ENCODE results near the gene RCSD1.
"Not testable (repeated sequence)": the region's sequence is repeated elsewhere in the genome, so short reads cannot be mapped to it uniquely, and the experiment has no call there.

RCSD1 gene

DNA sequence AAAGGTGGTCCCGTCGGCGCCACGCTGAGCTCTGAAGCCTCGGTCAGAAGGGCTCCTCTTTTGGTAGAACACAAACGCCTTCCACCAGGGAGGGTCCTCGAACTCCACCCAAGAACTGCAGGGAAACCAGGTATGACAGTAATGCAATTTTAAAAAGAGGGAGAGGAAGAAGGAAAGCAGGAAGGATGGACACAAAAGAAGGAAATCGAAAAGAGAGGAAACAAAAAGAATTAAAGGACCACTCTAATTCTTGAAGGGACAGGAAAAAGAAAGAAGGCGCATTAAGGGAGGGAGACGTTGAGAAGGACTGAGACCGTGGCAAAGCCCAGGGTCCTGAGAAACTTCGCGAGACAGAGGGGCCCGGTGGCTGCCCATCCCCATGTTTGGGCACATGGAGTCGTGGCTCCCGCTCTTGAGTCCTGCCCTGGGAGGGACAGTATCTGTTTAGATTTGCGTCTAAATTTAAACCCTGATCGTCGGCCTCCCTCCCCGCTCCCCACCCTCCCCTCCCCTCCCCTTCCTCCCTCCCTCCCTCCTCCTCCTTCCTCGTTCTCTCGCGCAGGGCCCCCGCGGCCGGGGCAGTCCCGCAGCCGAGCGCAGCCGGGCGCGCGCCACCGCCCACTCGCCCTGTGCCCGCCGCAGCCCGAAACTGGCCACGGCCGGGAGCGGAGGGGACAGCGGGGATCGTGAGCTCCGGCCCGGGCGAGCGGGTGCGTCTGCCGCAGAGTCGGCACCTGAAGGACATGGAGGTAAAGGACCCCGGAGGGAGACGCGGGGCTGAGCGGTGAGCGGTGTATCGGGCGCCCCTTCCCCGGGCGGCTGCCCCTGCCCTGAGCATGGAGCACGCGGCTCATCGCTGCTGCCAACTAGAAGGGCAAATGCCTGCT is at the start of gene RCSD1:
Gene RCSD1, plus strand, starts transcription at position 552 of the 887 bp plus-strand sequence. Its CDS starts 192 bp downstream, at position 744.
- FAIRE-seq (no peak), DNase-seq (ENCODE audit: insufficient read length, low spot score) (no peak)

DNA sequence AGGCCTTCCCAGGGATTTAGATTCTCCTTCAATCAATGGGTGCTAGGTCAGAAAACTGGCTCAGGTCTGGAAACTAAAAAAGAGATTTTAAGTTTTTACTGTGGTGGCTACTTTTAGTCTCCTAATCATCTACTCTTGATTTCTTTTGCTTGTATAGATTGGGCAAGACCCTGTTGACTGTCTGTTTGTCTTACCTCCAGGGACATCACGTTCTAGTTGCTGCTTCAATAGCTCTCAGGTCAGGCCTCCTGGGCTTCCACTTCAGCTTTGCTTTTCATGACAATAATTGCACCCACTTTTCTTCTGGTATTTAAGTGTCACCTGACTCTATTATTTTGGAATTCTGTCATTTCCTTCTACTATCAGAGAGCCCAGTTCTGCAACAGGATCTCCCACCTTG is 48.0 kb upstream of the RCSD1 start:
- DNase-seq (ENCODE audit: insufficient read length, low spot score) (no peak), FAIRE-seq (no peak)

DNA sequence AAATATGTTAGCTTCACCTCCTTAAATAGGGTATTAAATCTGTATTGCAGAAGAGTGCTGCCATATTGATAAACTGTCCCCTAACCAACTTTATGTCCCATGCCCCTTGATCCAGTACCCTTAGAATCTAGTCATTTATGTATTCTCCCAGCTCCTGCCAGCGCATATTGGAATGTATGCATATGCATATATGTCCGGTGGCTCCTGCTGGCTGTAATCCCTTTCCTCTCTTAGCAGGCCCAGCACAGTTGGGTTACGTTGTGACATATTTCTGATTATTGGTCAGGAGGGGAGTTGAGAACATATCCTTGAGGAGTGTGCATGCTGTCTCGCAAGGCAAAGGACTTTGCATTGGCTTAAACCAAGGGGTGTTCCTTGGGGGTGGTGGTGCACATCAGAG is 47.3 kb upstream of the RCSD1 start:
- DNase-seq (ENCODE audit: insufficient read length, low spot score) = no peak
- no peak for FAIRE-seq

- no peak for DNase-seq (ENCODE audit: insufficient read length, low spot score)
- no peak for FAIRE-seq
Measured at GRCh38 chr1:167584581-167584980, 45.5 kb upstream of the RCSD1 start.

DNA sequence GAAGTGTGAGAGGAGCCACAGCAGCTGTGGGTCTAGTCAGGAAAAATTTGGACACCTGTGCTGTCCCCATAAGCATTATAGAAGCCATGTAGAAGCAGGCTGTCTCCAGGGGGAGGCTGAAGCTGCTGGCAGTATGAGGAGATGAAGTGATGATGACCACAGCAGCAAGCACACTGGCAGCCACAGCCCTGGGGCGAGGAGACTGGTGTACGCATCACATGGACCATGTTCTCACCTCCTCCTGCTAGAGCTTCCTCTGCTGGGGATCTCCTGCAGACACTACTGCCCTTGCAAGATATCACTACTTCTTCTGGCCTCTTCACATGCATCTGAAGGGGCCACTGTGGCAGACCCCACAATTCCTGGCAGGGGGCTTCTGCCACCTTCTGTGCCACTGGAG is 42.7 kb upstream of the RCSD1 start:
- FAIRE-seq (no peak), DNase-seq (ENCODE audit: insufficient read length, low spot score) (no peak)

DNA sequence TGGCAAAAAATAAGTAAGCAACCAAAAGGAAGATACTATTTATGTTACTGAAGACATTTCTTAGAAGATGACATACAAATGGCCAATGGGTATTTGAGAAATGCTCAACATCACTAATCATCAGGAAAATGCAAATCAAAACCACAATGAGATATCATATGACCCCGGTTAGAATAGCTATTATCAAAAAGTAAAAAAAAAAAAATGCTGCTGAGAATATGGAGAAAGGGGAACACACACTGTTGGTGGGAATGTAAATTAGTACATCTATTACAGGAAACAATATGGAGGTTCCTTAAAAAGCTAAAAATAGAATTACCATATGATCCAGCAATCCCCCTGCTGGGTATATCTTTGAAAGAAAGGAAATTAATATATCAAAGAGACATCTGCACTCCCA is 42.2 kb upstream of the RCSD1 start:
- DNase-seq (ENCODE audit: insufficient read length, low spot score) (no peak), FAIRE-seq (no peak)

- DNase-seq (ENCODE audit: insufficient read length, low spot score) (no peak), FAIRE-seq (no peak)
Measured at GRCh38 chr1:167588361-167588760, 41.7 kb upstream of the RCSD1 start.

- FAIRE-seq (no peak), DNase-seq (ENCODE audit: insufficient read length, low spot score) (no peak)
Measured at GRCh38 chr1:167592475-167592874, 37.6 kb upstream of the RCSD1 start.

GRCh38 chr1:167593860-167594259 is 36.2 kb upstream of the RCSD1 start:
- DNase-seq (ENCODE audit: insufficient read length, low spot score) = no peak
- FAIRE-seq = no peak

DNA sequence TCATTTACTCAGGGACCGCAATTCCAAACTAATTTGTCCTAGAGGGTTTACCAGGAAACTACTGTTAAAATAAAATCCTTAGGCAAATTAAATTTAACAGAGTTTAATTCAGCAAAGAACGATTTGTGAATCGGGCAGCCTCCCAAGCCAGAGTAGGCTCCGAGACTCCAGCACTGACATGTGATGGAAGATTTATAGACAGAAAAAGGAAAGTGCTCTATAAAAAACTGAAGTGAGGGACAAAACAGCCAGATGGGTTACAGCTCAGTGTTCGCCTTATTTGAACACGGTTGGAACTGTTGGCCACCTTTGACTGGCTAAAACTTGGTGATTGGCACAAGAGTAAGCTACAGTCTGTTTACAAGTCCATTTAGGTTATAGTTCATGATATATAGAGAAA is 35.2 kb upstream of the RCSD1 start:
- no peak for FAIRE-seq

DNA sequence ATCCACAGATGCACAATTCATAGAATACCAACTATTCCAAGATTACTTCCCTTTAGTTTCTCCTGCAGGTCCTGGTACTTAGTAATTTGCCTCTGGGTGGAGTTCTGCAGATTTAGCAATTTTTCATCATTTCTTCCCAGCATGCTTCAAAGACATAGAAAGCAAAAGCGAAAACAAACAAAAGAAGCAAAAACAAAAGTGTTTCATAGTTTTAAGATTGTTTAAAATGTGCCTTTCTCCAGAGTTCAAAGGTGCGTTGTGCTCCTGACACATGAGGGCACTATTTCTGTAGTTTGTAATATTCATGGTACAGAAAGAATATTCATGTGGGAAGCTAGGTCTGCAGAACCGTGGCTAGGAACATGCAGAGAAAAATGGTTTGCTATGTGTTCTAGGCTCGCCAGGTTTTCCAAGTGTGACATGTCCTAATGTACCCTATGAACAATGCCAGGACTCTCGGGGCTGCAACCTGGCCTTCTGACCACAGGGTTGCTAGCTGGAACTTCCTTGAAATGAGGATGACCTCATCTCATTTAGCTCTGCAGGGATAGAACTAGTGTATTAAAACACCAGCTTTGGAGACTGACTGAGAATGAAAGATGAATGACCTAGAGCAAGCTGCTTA is 30.0 kb upstream of the RCSD1 start:
- DNase-seq (ENCODE audit: insufficient read length, low spot score) (peak; percentile 40), FAIRE-seq (peak; percentile 98)

More for the DNA sequence above, 35.2 kb upstream of the RCSD1 start:
- DNase-seq (ENCODE audit: insufficient read length, low spot score) = no peak

GRCh38 chr1:167601442-167602383 is 28.3 kb upstream of the RCSD1 start:
- FAIRE-seq = peak; percentile 28
- DNase-seq (ENCODE audit: insufficient read length, low spot score) = no peak

- FAIRE-seq (no peak), DNase-seq (ENCODE audit: insufficient read length, low spot score) (no peak)
Measured at GRCh38 chr1:167602840-167603239, 27.2 kb upstream of the RCSD1 start.

GRCh38 chr1:167605576-167605975 is 24.5 kb upstream of the RCSD1 start:
- FAIRE-seq = no peak

DNA sequence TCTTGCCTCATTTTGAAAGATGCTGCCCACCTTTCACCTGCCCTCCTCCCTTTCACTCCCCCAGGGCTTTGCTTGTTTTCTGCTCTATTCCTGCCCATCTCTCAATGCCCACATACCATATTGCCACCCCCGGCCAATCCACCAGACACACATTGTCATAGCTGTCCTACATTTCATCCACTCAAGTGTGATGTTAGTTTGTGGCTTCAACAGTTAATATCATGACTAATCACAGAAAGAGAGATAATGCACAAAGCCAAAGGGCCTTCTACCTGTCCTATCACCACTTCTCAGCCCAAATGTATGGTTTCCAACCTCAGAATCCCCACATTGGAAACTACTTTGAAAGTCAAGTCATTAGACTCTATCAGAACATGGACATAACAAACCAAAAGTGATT is 18.0 kb upstream of the RCSD1 start:
- DNase-seq (ENCODE audit: insufficient read length, low spot score) = no peak
- no peak for FAIRE-seq

More at GRCh38 chr1:167605576-167605975, 24.5 kb upstream of the RCSD1 start:
- no peak for DNase-seq (ENCODE audit: insufficient read length, low spot score)

GRCh38 chr1:167612587-167613385 is 17.2 kb upstream of the RCSD1 start:
- FAIRE-seq (peak; percentile 35), DNase-seq (ENCODE audit: insufficient read length, low spot score) (no peak)

GRCh38 chr1:167613984-167614383 is 16.0 kb upstream of the RCSD1 start:
- DNase-seq (ENCODE audit: insufficient read length, low spot score); FAIRE-seq: not testable (repeated sequence)

DNA sequence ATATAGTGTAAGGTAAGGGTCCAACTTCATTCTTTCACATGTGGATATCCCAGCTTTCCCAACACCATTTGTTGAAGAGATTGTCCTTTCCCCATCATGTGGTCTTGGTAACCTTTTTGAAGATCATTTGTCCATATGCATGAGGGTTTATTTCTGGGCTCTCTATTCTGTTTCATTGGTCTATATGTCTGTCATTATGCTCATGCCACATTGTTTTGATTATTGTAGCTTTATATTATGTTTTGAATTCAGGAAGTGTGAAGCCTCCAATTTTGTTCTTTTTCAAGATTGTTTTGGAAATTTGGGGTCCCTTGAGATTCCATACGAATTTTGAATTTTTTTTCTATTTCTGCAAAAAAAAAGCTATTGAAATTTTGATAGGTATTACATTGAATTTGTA is 15.2 kb upstream of the RCSD1 start:
- FAIRE-seq (no peak), DNase-seq (ENCODE audit: insufficient read length, low spot score) (no peak)

- no peak for FAIRE-seq
- DNase-seq (ENCODE audit: insufficient read length, low spot score) = no peak
Measured at GRCh38 chr1:167616521-167616920, 13.5 kb upstream of the RCSD1 start.

All from GM19239 (cell line).